C4-2B (cell line): ENCODE measurements around the gene ABHD4.
"Not testable (repeated sequence)": the region's sequence is repeated elsewhere in the genome, so short reads cannot be mapped to it uniquely, and the experiment has no call there.

ENCODE experiments used
- CTCF ChIP-seq: fragments of 450-650 bp; conservative IDR thresholded peaks from 2 replicates; pipeline ENCODE4 v1.5.1; 2017; ENCODE audit warnings: mild to moderate bottlenecking
- ZFX ChIP-seq: fragments of 450-650 bp; IDR thresholded peaks from 2 replicates; pipeline ENCODE4 v1.6.1; 2017

GRCh38 chr14:22566266-22566665, 31.8 kb upstream of the ABHD4 start:
- TF ChIP-seq CTCF, ZFX: not testable (repeated sequence)
